SK-N-SH (cell line): ENCODE data around the gene TCEA2. TPM values are rescaled to one million over a fixed set of nuclear protein-coding genes. Genes with fewer than 3 reads are reported as not detected.

Source experiments
- CTCF ChIA-PET: fragments of 300-600, 350-600 bp; formaldehyde crosslinking; extraction: SDS; loops from one replicate; lab custom pipeline; 2021; lab: Yijun Ruan, JAX
- POLR2A ChIA-PET: fragments of 350-600 bp; sonication (Branson Sonifier 250); formaldehyde crosslinking; extraction: SDS; loops from one replicate; lab custom pipeline; 2020; ENCODE audit warnings: antibody characterized with exemption, inconsistent platforms; lab: Yijun Ruan, JAX
- DNase-seq: peaks from one replicate; pipeline ENCODE4 v3.0.0; 2012
- H2AFZ ChIP-seq: fragments of 200-600 bp; sonication (generic); 2 replicates; pipeline ENCODE4 v1.8.1; 2016; ENCODE audit warnings: antibody characterized with exemption, mild to moderate bottlenecking, low read depth
- H3F3A ChIP-seq: fragments of 200-600 bp; sonication (generic); replicated peaks from 2 replicates; pipeline ENCODE3; 2016; ENCODE audit warnings: antibody characterized with exemption, mild to moderate bottlenecking; ENCODE audit not compliant: insufficient read depth
- H3K27ac ChIP-seq, 2 experiments: fragments of 200-500 bp in 1 of 2; fragments of 200-600 bp in 1 of 2; sonication (Bioruptor generic) in 1 of 2; sonication (generic), shearing (Covaris generic) in 1 of 2; 2 replicates each; pipeline versions ENCODE4 v1.5.1 to v1.6.1; 2014 to 2016; ENCODE audit warnings: low read depth in 2 of 2, inconsistent platforms in 1 of 2, low read length in 1 of 2, mild to moderate bottlenecking in 1 of 2, mixed read lengths in 1 of 2
- H3K27me3 ChIP-seq: fragments of 200-600 bp; sonication (generic), shearing (Covaris generic); 2 replicates; pipeline ENCODE4 v1.6.1; 2016; ENCODE audit warnings: mixed run types; ENCODE audit not compliant: insufficient read depth
- H3K36me3 ChIP-seq, 2 experiments: fragments of 200-500 bp in 1 of 2; fragments of 200-600 bp in 1 of 2; sonication (Bioruptor generic) in 1 of 2; sonication (generic) in 1 of 2; replicated peaks in 1 of 2; 2 replicates each; pipeline versions ENCODE3 to v1.5.1; 2014 to 2016; ENCODE audit warnings: low read length in 1 of 2, mild to moderate bottlenecking in 1 of 2; ENCODE audit not compliant: insufficient read depth in 2 of 2, control insufficient read depth in 1 of 2
- H3K4me1 ChIP-seq, 2 experiments: fragments of 200-500 bp in 1 of 2; fragments of 200-600 bp in 1 of 2; sonication (Bioruptor generic) in 1 of 2; sonication (generic), shearing (Covaris generic) in 1 of 2; 2 replicates each; pipeline versions ENCODE4 v1.5.1 to v1.6.1; 2014 to 2016; ENCODE audit warnings: low read depth in 1 of 2, low read length in 1 of 2, mixed run types in 1 of 2; ENCODE audit not compliant: insufficient read depth in 2 of 2, control insufficient read depth in 1 of 2
- H3K4me2 ChIP-seq: fragments of 200-600 bp; sonication (generic), shearing (Covaris generic); 2 replicates; pipeline ENCODE4 v1.6.1; 2017; ENCODE audit warnings: mixed run types
- H3K4me3 ChIP-seq, 2 experiments: fragments of 200-500 bp in 1 of 2; fragments of 200-600 bp in 1 of 2; sonication (Bioruptor generic) in 1 of 2; sonication (generic), shearing (Covaris generic) in 1 of 2; 2 replicates each; pipeline versions ENCODE4 v1.5.1 to v1.8.1; 2014 to 2016; ENCODE audit warnings: low read depth in 2 of 2, inconsistent platforms in 1 of 2, low read length in 1 of 2, mild to moderate bottlenecking in 1 of 2, mixed read lengths in 1 of 2, moderate library complexity in 1 of 2
- H3K79me2 ChIP-seq: fragments of 200-600 bp; sonication (generic); 2 replicates; pipeline ENCODE4 v1.8.1; 2017; ENCODE audit warnings: mild to moderate bottlenecking; ENCODE audit not compliant: insufficient read depth
- H3K9ac ChIP-seq: fragments of 200-600 bp; sonication (generic); 2 replicates; pipeline ENCODE4 v1.6.1; 2017; ENCODE audit warnings: mixed run types
- H3K9me2 ChIP-seq: fragments of 200-600 bp; sonication (generic); 2 replicates; pipeline ENCODE4 v1.6.1; 2017; ENCODE audit warnings: mixed run types
- H3K9me3 ChIP-seq: fragments of 200-600 bp; sonication (generic); 2 replicates; pipeline ENCODE4 v1.6.1; 2017; ENCODE audit warnings: mixed run types, mild to moderate bottlenecking, moderate library complexity
- H4K20me1 ChIP-seq: fragments of 200-600 bp; sonication (generic); 2 replicates; pipeline ENCODE4 v1.6.1; 2017; ENCODE audit warnings: mild to moderate bottlenecking, mixed run types; ENCODE audit not compliant: insufficient read depth
- CTCF ChIP-seq: fragments of 200-600 bp; sonication (generic); IDR thresholded peaks from 2 replicates; pipeline ENCODE4 v1.6.1; 2017; ENCODE audit warnings: antibody characterized with exemption, mild to moderate bottlenecking, moderate library complexity
- ELF1 ChIP-seq: IDR thresholded peaks from 2 replicates; pipeline ENCODE4 v1.4.0; 2012
- FOSL2 ChIP-seq: IDR thresholded peaks from 2 replicates; pipeline ENCODE4 v1.4.0; 2012; ENCODE audit warnings: low read depth, mild to moderate bottlenecking, moderate library complexity, borderline replicate concordance
- IRF3 ChIP-seq: fragments of 150-350 bp; IDR thresholded peaks from 2 replicates; pipeline ENCODE4 v1.6.1; 2016; ENCODE audit warnings: mild to moderate bottlenecking, low read depth, low read length
- JUND ChIP-seq: IDR thresholded peaks from 2 replicates; pipeline ENCODE4 v1.4.0; 2012
- MAX ChIP-seq: IDR thresholded peaks from 2 replicates; pipeline ENCODE4 v1.4.0; 2012; ENCODE audit warnings: low read depth
- MEF2A ChIP-seq: IDR thresholded peaks from 2 replicates; pipeline ENCODE4 v1.4.0; 2012; ENCODE audit warnings: low read depth, borderline replicate concordance
- NRF1 ChIP-seq: IDR thresholded peaks from 2 replicates; pipeline ENCODE4 v1.6.1; 2012; ENCODE audit warnings: low read depth, mild to moderate bottlenecking, low read length
- PBX3 ChIP-seq: IDR thresholded peaks from 2 replicates; pipeline ENCODE4; 2012
- POLR2AphosphoS5 ChIP-seq: IDR thresholded peaks from 2 replicates; pipeline ENCODE4 v1.6.1; 2012; ENCODE audit warnings: low read depth, low read length
- RAD21 ChIP-seq: IDR thresholded peaks from 2 replicates; pipeline ENCODE4 v1.6.1; 2012; ENCODE audit warnings: mild to moderate bottlenecking, low read length
- RCOR1 ChIP-seq: fragments of 150-350 bp; IDR thresholded peaks from 2 replicates; pipeline ENCODE4 v1.6.1; 2017; ENCODE audit warnings: antibody characterized with exemption, low read length
- REST ChIP-seq: IDR thresholded peaks from 2 replicates; pipeline ENCODE4 v1.6.1; 2012; ENCODE audit warnings: mild to moderate bottlenecking, low read depth, low read length, moderate library complexity
- RFX5 ChIP-seq: IDR thresholded peaks from 2 replicates; pipeline ENCODE4 v1.6.1; 2012; ENCODE audit warnings: mild to moderate bottlenecking, improper control_type of control experiment, low read length
- RXRA ChIP-seq: IDR thresholded peaks from 2 replicates; pipeline ENCODE4 v1.4.0; 2012; ENCODE audit warnings: low read depth, mild to moderate bottlenecking, borderline replicate concordance
- SIN3A ChIP-seq: IDR thresholded peaks from 2 replicates; pipeline ENCODE4 v1.6.1; 2012; ENCODE audit warnings: low read depth, mild to moderate bottlenecking, low read length, moderate library complexity, borderline replicate concordance
- TCF12 ChIP-seq: IDR thresholded peaks from 2 replicates; pipeline ENCODE4 v1.4.0; 2012
- USF1 ChIP-seq: IDR thresholded peaks from 2 replicates; pipeline ENCODE4 v1.4.0; 2012; ENCODE audit warnings: low read depth, borderline replicate concordance
- ZBTB33 ChIP-seq: IDR thresholded peaks from 2 replicates; pipeline ENCODE4 v1.4.0; 2012; ENCODE audit warnings: low read depth, borderline replicate concordance
- WGBS: methylation state at CpG from one replicate; pipeline ENCODE4 v1.1.6; 2017; ENCODE audit warnings: low lambda C conversion rate; 5-methylcytosine and 5-hydroxymethylcytosine counted together
- polyA plus RNA-seq, 3 experiments: library from polyadenylated mRNA; depleted of rRNA; stranded (reverse); fragments of >200 nt; gene quantifications; 2 replicates each; pipeline ENCODE4 v1.2.3, GENCODE V29; 2012

The TCEA2 gene
- polyA plus RNA-seq, 1 of the 3 experiments (the other 2 are of a cell fraction): 98.9 TPM

- H3K27ac ChIP-seq: no peak overlapping the region
- ChIA-PET CTCF (interaction anchor here (0.6 to 1.8 kb wide), 3 partner anchors 11 to 603 kb away, joined by 3 to 8 read pairs (median 3); partner anchors contain the start of gene LKAAEAR1), POLR2A (no interaction called here)
- WGBS: 80% methylated on average over 2 of the region's 4 CpGs
- H4K20me1 ChIP-seq: no peaks in the 10 kb centered on the region
- H3K9me3 ChIP-seq: no peaks in the 10 kb centered on the region
- H3K27me3 ChIP-seq: no peaks in the 10 kb centered on the region
- H3K79me2 ChIP-seq: no peaks in the 10 kb centered on the region
- no peak for DNase-seq
- no peak overlapping the region for H2AFZ ChIP-seq
- no peaks in the 10 kb centered on the region for H3F3A ChIP-seq
- no peak overlapping the region for H3K9ac ChIP-seq
- no peak for TF ChIP-seq FOSL2
- TF ChIP-seq ZBTB33: no peak
- TF ChIP-seq RFX5: no peak
- no peak for TF ChIP-seq TCF12
- no peak for TF ChIP-seq PBX3
- no peak for TF ChIP-seq ELF1
- no peak for TF ChIP-seq IRF3
- no peak for TF ChIP-seq NRF1
- TF ChIP-seq POLR2AphosphoS5: no peak
- no peak for TF ChIP-seq RXRA
- no peak for TF ChIP-seq SIN3A
- TF ChIP-seq MEF2A: no peak
- no peak for TF ChIP-seq USF1
- TF ChIP-seq RAD21: no peak
- no peak for TF ChIP-seq REST
- no peak for TF ChIP-seq CTCF
- no peak for TF ChIP-seq JUND
- no peak for TF ChIP-seq RCOR1
- no peak for TF ChIP-seq MAX
- no peaks in the 10 kb centered on the region for H3K36me3 ChIP-seq
- peaks cover 0 to 19% of the 10 kb centered on the region in 2 experiments; a peak in 1 of 4 replicates for H3K4me1 ChIP-seq
- no peak overlapping the region for H3K4me2 ChIP-seq
- H3K4me3 ChIP-seq: no peak overlapping the region
- H3K9me2 ChIP-seq: no peaks in the 10 kb centered on the region
Observed at GRCh38 chr20:64095455-64095854, 32.5 kb downstream of the TCEA2 start.
